Mucosa of stomach (tissue), 1 donor: ENCODE data around the gene ATF6.

Experiments
- H3K27me3 ChIP-seq: one replicate; pipeline ENCODE4 v1.7.0; 2013; ENCODE audit warnings: mild to moderate bottlenecking, low read length; ENCODE audit not compliant: control insufficient read depth, insufficient read depth
- H3K36me3 ChIP-seq: one replicate; pipeline ENCODE4 v1.7.0; 2013; ENCODE audit warnings: low read length; ENCODE audit not compliant: control insufficient read depth, insufficient read depth
- H3K4me1 ChIP-seq: one replicate; pipeline ENCODE4 v1.7.0; 2013; ENCODE audit warnings: mild to moderate bottlenecking, low read length; ENCODE audit not compliant: control insufficient read depth, insufficient read depth
- H3K4me3 ChIP-seq: one replicate; pipeline ENCODE4 v1.7.0; 2013; ENCODE audit warnings: low read length
- H3K9ac ChIP-seq: one replicate; pipeline ENCODE4 v1.7.0; 2013; ENCODE audit warnings: mild to moderate bottlenecking, low read length, moderate library complexity
- H3K9me3 ChIP-seq: one replicate; pipeline ENCODE4 v1.7.0; 2013; ENCODE audit warnings: mild to moderate bottlenecking, low read length, moderate library complexity; ENCODE audit not compliant: control insufficient read depth
- donor health status: Pancreatic carcinoma.

ATF6 gene

DNA sequence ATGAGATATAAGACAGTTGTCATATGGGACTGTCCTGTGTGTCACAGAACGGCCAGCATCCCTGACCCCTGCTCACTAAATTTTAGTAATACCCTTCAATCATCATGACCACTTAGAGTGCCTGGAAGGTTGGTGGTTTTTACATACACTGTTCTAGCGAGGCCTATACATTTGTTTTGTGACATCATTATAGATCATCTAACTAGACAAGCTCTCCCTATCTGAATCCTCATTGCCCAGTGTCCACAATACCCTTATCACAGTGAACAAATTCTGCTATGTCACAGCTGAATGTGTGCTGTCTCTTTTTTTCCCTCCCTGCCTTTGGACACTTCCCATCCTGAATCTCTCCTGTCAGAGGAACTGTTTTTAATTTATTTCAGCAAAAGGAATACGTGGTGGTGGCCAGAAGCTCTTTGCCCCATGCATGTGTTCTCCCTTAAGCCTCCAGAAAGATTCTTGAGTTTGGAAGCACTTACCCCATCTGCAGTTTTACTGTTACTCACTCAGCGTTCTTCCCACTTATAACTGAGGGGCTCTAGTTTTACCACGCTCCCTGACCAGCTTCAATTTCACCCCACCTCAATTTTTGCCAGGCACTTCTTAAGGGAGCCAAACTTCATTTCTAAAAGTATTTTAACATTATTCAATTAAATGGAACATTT is 187.3 kb downstream of the ATF6 start:
- Histone ChIP-seq H3K36me3 (no peaks in the 10 kb centered on the region), H3K4me3 (no peak overlapping the region), H3K4me1 (no peaks in the 10 kb centered on the region), H3K9me3 (no peaks in the 10 kb centered on the region), H3K9ac (no peak overlapping the region), H3K27me3 (no peaks in the 10 kb centered on the region)

DNA sequence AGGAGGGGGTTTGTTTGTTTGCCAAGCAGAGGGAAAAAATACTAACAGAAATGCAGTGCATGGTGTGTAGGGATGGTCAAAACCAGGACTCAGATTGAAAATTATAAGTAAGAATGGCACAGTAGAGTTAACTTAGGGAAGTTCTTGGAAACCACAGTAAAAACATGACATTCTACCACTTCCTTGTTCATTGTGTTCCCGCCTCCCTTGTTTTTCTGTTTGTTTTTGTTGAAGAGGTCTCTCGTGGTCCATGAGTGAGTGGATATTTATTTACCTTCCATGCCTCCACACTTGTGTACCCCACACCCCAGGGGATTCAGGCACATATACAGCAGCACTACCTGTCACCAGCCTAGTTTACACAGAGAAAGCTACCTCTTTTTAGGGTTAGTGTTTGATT is 187.9 kb downstream of the ATF6 start:
- Histone ChIP-seq H3K36me3 (no peaks in the 10 kb centered on the region), H3K4me1 (no peaks in the 10 kb centered on the region), H3K4me3 (no peak overlapping the region), H3K9ac (no peak overlapping the region), H3K9me3 (no peaks in the 10 kb centered on the region), H3K27me3 (no peaks in the 10 kb centered on the region)

DNA sequence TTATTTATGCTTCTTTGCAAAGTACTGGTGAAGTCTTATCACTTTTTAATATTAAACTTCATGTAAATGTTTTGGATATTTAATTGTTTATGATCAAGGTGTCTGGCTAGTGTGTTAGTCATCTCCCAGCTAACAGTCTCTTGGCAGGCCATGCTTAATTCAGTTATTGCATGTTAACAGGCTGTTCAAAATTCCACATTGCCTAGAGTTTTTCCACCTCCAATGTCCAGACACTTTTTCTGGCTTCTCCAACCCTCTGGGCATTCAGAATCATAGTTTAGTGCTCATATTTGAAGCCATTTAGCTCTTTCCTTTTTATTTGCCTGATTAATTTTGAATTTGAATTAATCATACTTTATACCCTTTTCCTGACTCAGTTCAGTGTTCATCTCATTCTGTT is 188.3 kb downstream of the ATF6 start:
- no peaks in the 10 kb centered on the region for H3K27me3 ChIP-seq
- no peak overlapping the region for H3K4me3 ChIP-seq
- no peaks in the 10 kb centered on the region for H3K36me3 ChIP-seq
- no peak overlapping the region for H3K9ac ChIP-seq
- H3K4me1 ChIP-seq, result no peaks in the 10 kb centered on the region
- H3K9me3 ChIP-seq, result no peaks in the 10 kb centered on the region

DNA sequence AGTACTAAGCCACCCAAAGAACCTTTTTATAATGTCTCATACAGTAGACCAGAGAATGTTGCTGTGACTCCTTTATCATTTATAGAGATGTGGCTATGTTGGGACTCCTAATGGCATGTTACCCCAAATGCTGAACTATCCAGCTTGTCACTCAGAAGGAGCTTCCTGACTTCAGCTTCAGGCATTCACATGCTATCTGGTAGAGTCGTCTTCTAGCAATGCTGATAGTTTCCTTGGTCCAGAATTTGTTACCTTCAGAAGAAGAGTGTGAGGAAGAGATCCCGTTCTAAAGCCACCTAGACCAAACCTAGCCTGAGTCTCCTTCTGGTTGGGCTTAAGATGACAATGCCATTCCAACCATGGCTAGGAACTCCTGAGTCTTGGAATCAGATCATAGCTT is 189.5 kb downstream of the ATF6 start:
- no peaks in the 10 kb centered on the region for H3K27me3 ChIP-seq
- no peaks in the 10 kb centered on the region for H3K4me1 ChIP-seq
- H3K9me3 ChIP-seq, result no peaks in the 10 kb centered on the region
- no peaks in the 10 kb centered on the region for H3K36me3 ChIP-seq
- no peak overlapping the region for H3K9ac ChIP-seq
- H3K4me3 ChIP-seq, result no peak overlapping the region

DNA sequence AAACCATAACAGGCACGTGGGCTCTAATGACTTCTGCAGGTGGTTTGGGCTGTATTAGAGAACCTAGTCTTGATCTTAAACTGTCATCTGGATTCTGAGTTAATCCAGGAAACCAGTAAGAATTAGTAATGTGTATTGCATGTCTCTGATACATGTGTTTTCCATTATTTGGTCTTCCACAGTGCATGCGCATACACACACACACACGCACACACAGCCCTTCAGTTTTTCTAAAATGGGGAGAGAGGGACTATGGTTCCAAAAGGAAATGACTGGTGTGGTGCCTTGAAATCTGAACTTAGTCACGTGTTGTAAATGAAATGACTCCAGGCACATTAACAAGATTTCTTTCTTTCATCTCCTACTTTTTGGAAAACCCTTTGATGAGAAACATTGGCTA is 190.0 kb downstream of the ATF6 start:
- no peaks in the 10 kb centered on the region for H3K27me3 ChIP-seq

DNA sequence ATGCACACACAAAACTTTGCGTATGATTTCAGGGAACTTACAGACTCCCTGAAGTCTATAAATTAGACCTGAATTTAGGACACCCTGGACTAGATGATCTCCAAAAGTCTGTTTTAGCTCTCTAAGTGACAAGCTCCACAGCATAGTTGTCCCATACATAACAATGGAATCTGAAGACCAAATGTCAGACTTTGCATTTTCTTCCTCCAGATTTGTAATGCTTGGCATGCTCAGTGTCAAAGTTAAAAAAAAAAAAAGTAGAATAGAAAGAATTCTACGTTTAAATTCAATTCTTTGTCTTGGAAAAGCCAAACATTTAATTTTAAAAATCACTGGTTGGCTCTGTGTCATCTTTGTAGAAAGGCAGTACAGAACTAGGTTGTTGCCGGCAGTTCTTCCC is 190.8 kb downstream of the ATF6 start:
- Histone ChIP-seq H3K27me3 (no peaks in the 10 kb centered on the region), H3K36me3 (no peaks in the 10 kb centered on the region), H3K4me1 (no peaks in the 10 kb centered on the region), H3K4me3 (no peak overlapping the region), H3K9me3 (no peaks in the 10 kb centered on the region), H3K9ac (no peak overlapping the region)

More for the DNA sequence above, 190.0 kb downstream of the ATF6 start:
- no peaks in the 10 kb centered on the region for H3K36me3 ChIP-seq
- H3K9ac ChIP-seq, result no peak overlapping the region
- H3K4me3 ChIP-seq, result no peak overlapping the region
- H3K4me1 ChIP-seq, result no peaks in the 10 kb centered on the region
- no peaks in the 10 kb centered on the region for H3K9me3 ChIP-seq

DNA sequence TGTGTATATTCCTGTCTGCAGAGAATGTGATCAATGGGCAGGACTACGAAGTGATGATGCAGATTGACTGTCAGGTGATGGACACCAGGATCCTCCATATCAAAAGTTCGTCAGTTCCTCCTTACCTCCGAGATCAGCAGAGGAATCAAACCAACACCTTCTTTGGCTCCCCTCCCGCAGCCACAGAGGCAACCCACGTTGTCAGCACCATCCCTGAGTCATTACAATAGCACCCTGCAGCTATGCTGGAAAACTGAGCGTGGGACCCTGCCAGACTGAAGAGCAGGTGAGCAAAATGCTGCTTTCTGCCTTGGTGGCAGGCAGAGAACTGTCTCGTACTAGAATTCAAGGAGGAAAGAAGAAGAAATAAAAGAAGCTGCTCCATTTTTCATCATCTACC is 192.3 kb downstream of the ATF6 start:
- no peaks in the 10 kb centered on the region for H3K4me1 ChIP-seq
- no peak overlapping the region for H3K9ac ChIP-seq

DNA sequence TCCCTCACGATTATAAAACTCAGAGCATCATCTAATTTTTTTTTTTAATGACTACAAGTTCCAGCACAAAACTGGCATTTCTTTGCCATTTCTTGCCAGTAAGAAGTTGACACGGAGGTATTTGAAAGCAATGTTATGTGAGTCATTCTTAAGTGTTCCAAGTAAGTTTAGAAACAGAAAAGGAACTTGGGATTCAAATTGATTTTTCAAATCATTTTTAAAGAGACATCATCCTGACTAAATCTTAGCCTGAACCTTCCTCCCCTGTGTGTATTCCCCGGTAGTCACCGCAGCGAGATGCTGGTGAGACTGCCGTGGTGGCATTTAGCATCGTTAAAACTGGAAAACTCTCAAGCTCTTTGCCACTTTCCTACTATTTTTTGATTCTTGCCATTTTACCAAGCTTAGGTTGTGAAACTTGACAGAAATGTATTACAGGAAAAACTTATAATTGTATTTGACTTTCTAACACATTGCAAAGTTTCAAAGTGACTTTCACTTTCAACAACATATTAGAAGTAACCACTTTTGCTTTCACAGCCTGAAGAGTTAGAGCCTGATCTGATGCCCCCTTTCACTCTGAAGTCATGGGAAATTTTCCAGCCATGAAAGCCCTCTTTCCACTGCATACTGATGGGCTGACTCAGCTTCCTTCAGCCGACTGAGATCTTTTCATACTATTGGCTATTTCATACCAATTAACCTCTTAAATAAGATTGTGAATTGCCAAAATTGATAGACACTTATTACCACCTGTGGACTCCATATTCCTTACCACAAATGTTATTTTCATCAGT is 196.2 kb downstream of the ATF6 start:
- H3K9me3 ChIP-seq, result no peaks in the 10 kb centered on the region
- H3K9ac ChIP-seq, result no peak overlapping the region
- H3K36me3 ChIP-seq, result no peaks in the 10 kb centered on the region
- H3K4me1 ChIP-seq, result no peaks in the 10 kb centered on the region
- H3K4me3 ChIP-seq, result no peak overlapping the region
- H3K27me3 ChIP-seq, result no peaks in the 10 kb centered on the region

More for the DNA sequence above, 192.3 kb downstream of the ATF6 start:
- Histone ChIP-seq H3K27me3 (no peaks in the 10 kb centered on the region), H3K9me3 (no peaks in the 10 kb centered on the region), H3K4me3 (no peak overlapping the region), H3K36me3 (no peaks in the 10 kb centered on the region)

DNA sequence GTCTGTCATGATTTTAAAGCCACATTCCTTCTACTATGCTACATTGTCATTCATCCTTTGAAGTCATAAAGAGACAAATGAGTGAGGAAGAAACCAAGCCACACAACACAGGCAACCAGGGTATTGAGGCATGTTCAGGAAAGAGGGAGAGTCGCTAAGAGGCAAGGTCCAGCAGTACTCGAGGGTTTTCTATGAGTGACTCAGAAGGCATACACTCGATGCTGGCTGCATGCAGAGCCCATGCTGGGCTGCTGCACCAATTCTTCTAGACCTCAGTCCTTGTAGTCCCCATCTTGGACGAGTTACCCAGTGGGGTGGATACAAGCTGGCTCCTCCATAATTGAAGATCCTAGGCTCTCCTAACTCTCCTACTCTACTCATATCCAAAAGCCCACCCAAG is 199.9 kb downstream of the ATF6 start:
- Histone ChIP-seq H3K4me1 (no peaks in the 10 kb centered on the region), H3K36me3 (no peaks in the 10 kb centered on the region), H3K9ac (no peak overlapping the region), H3K4me3 (no peak overlapping the region), H3K9me3 (no peaks in the 10 kb centered on the region), H3K27me3 (no peaks in the 10 kb centered on the region)

DNA sequence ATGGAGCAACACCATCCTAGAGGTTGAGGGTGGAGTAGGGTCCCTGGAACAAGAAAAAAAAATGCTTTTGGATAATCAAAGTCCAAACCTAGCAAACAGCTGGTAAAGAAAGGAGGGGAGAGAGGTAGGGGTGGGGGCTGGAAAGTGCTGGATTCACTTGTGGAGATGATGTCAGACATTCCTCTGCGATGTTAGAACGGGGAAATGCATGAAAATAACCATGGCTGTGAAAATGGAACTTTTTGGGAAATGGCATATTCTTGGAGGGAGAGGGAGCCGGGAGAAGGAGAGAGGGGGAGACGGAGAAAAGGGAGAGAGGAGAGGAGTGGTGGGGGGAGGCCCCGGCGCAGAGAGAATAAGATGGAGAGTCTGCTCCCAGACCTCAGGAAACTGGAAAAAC is 203.9 kb downstream of the ATF6 start:
- Histone ChIP-seq H3K4me1 (peaks cover 6% of the 10 kb centered on the region), H3K4me3 (no peak overlapping the region), H3K9me3 (no peaks in the 10 kb centered on the region), H3K27me3 (no peaks in the 10 kb centered on the region), H3K9ac (no peak overlapping the region), H3K36me3 (no peaks in the 10 kb centered on the region)

DNA sequence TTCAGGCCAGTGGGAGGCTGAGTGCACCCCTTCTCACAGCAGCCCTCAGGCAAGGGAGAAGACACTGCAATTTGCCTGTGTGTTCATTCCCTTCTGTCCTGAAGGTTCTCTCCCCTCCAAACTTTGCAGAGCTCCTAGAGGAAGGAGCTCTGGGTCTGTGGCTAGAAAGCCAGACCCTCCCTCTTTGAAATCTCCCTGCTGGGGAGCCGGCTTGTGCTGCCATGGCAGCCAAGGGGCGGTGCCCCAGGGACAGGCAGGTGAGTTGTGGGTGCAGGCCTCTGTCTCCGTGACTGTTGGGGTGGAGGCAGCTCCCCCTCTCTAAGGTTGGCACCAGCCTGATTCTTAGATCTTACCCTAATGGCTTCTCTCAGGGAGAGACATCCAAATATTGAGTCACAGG is 204.5 kb downstream of the ATF6 start:
- Histone ChIP-seq H3K36me3 (no peaks in the 10 kb centered on the region), H3K9ac (no peak overlapping the region), H3K4me1 (peaks cover 6% of the 10 kb centered on the region), H3K27me3 (no peaks in the 10 kb centered on the region), H3K4me3 (no peak overlapping the region), H3K9me3 (no peaks in the 10 kb centered on the region)

DNA sequence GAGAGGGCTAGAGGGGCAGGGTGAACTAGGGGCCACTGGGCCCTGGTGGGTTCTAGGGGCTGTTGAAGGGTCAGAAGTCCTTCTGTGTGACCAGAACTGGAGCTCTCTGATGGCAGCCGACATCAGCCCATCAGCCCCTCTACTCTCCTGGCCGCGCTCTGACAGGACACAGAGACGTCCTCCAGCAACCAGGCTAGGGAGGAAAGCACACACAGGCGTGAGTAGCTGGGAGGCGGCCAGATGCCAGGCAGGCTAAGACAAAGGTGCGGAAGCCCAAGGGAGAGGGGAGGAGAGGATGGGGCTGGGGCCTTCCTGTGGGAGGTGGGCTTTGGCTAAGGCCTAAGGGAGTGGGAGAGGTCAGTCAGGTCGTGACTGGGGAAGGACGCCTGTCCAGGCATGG is 206.7 kb downstream of the ATF6 start:
- Histone ChIP-seq H3K36me3 (no peaks in the 10 kb centered on the region), H3K9me3 (no peaks in the 10 kb centered on the region), H3K9ac (no peak overlapping the region), H3K27me3 (no peaks in the 10 kb centered on the region), H3K4me1 (peaks cover 6% of the 10 kb centered on the region), H3K4me3 (no peak overlapping the region)
